ENCODE data around the gene NUAK2.

The NUAK2 gene

DNA sequence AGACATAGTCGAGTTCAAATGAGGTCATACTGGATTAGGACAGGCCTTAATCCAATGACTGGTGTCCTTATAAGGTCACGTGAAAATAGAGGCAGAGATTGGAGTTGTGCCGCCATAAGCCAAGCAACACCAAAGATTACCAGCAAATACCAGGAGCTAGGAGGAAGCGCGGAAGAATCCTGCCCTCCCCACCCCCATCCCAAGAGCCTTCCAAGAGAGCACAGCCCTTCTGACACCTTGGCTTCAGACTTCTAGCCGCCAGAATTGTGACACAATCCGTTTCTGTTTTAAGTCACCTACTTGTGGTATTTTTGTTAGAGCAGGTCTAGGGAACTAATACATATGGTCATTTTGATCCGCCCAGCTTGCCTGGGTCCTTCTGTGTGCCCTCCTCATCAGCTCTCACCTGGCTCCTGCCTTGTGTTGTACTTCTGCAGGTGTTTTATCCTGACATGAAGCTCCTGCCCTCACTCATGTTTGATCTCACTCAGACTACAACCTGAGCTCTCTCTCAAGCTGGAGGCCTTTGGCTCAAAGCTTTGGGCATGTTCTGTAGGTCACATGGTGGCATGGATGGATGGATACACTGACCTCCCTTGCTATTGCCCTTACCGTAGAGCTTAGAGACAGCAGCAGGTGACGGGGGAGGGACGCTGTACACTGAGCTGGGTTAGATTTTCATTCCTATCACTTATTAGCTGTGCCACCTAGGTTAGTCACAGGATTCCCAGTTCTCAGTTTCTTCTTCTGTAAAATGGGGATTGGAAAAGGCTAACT is 10.7 kb upstream of the NUAK2 start:
- Histone ChIP-seq H3K4me1 (ENCODE audit: control insufficient read depth, insufficient read depth, low read length) (0 out of 2 replicates have a peak, but pooled peaks cover 2% of the 10 kb centered on the region), H3K4me3 (ENCODE audit: low read depth, low read length) (no peak overlapping the region), H3K36me3 (ENCODE audit: control insufficient read depth in 2 of 2, insufficient read depth in 1 of 2, low read length in 2 of 2) (no peaks in the 10 kb centered on the region), H3K27ac (ENCODE audit: extremely low read depth, low read depth, low read length) (no peak overlapping the region), H3K9me3 (ENCODE audit: control insufficient read depth, insufficient read depth, low read depth, low read length) (no peaks in the 10 kb centered on the region)
- ChIA-PET CTCF (interaction anchor here (0.6 to 17.5 kb wide), 11 partner anchors 18 to 326 kb away, joined by 3 to 669 read pairs (median 7); no protein-coding TSS in a partner anchor), POLR2A (no interaction called here)
- TF ChIP-seq, protein P1, sequence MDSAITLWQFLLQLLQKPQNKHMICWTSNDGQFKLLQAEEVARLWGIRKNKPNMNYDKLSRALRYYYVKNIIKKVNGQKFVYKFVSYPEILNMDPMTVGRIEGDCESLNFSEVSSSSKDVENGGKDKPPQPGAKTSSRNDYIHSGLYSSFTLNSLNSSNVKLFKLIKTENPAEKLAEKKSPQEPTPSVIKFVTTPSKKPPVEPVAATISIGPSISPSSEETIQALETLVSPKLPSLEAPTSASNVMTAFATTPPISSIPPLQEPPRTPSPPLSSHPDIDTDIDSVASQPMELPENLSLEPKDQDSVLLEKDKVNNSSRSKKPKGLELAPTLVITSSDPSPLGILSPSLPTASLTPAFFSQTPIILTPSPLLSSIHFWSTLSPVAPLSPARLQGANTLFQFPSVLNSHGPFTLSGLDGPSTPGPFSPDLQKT (IDR thresholded peaks at IDR 0.05; ENCODE audit: borderline replicate concordance, low read depth, low read length), result no peak
- TF ChIP-seq ZNF138 (tag by site-specific recombination; IDR thresholded peaks at IDR 0.05; ENCODE audit: borderline replicate concordance), result no peak
- TF ChIP-seq ZBTB20 (tag by site-specific recombination; IDR thresholded peaks at IDR 0.05), result no peak

DNA sequence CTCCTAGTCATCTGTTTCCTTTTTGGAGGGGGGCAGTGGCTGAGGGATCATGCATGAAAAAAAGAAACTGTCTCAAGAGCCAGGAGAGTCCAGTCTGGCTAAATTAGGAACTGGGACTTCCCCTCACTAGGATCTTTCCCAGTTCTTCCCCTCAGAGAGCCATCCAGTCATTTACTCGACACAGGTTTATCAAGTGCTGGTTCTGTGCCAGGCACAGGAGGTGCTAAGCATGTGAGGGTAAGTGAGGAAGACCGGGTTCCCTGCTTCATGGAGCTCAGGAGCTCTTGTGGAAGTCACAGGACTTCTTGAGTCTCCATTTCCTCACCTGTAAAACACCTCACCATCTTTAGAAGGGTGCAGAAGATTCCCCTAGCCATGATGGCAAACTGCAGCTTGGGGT is 8.6 kb upstream of the NUAK2 start:
- H3K4me3 ChIP-seq (ENCODE audit: low read depth, low read length), result no peak overlapping the region
- CTCF ChIA-PET, result interaction anchor here (2.3 to 17.5 kb wide), 3 partner anchors 24 to 194 kb away, joined by 9 to 669 read pairs (median 20); no protein-coding TSS in a partner anchor
- H3K27ac ChIP-seq (ENCODE audit: extremely low read depth, low read depth, low read length), result no peak overlapping the region
- H3K4me1 ChIP-seq (ENCODE audit: control insufficient read depth, insufficient read depth, low read length), result no peaks in the 10 kb centered on the region
- TF ChIP-seq ZNF19 (tag by site-specific recombination; IDR thresholded peaks at IDR 0.05; ENCODE audit: low read depth) (no peak), ZNF777 (tag by site-specific recombination; IDR thresholded peaks at IDR 0.05; ENCODE audit: borderline replicate concordance) (no peak), ZBTB48 (tag by site-specific recombination; IDR thresholded peaks at IDR 0.05) (no peak), BCL11A (tag by site-specific recombination; IDR thresholded peaks at IDR 0.05; ENCODE audit: low read depth) (no peak), ZNF324 (tag by site-specific recombination; IDR thresholded peaks at IDR 0.05) (no peak), ZNF138 (tag by site-specific recombination; IDR thresholded peaks at IDR 0.05; ENCODE audit: borderline replicate concordance) (no peak), ZNF571 (tag by site-specific recombination; IDR thresholded peaks at IDR 0.05) (no peak), ZNF169 (tag by site-specific recombination; IDR thresholded peaks at IDR 0.05) (no peak), ZFP37 (tag by site-specific recombination; IDR thresholded peaks at IDR 0.05) (no peak)
- TF ChIP-seq, protein P2, sequence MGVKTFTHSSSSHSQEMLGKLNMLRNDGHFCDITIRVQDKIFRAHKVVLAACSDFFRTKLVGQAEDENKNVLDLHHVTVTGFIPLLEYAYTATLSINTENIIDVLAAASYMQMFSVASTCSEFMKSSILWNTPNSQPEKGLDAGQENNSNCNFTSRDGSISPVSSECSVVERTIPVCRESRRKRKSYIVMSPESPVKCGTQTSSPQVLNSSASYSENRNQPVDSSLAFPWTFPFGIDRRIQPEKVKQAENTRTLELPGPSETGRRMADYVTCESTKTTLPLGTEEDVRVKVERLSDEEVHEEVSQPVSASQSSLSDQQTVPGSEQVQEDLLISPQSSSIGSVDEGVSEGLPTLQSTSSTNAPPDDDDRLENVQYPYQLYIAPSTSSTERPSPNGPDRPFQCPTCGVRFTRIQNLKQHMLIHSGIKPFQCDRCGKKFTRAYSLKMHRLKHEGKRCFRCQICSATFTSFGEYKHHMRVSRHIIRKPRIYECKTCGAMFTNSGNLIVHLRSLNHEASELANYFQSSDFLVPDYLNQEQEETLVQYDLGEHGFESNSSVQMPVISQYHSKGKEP (tag by site-specific recombination; IDR thresholded peaks at IDR 0.05), result no peak
- TF ChIP-seq, protein P3, sequence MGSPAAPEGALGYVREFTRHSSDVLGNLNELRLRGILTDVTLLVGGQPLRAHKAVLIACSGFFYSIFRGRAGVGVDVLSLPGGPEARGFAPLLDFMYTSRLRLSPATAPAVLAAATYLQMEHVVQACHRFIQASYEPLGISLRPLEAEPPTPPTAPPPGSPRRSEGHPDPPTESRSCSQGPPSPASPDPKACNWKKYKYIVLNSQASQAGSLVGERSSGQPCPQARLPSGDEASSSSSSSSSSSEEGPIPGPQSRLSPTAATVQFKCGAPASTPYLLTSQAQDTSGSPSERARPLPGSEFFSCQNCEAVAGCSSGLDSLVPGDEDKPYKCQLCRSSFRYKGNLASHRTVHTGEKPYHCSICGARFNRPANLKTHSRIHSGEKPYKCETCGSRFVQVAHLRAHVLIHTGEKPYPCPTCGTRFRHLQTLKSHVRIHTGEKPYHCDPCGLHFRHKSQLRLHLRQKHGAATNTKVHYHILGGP (tag by site-specific recombination; IDR thresholded peaks at IDR 0.05), result no peak
- TF ChIP-seq, protein P4, sequence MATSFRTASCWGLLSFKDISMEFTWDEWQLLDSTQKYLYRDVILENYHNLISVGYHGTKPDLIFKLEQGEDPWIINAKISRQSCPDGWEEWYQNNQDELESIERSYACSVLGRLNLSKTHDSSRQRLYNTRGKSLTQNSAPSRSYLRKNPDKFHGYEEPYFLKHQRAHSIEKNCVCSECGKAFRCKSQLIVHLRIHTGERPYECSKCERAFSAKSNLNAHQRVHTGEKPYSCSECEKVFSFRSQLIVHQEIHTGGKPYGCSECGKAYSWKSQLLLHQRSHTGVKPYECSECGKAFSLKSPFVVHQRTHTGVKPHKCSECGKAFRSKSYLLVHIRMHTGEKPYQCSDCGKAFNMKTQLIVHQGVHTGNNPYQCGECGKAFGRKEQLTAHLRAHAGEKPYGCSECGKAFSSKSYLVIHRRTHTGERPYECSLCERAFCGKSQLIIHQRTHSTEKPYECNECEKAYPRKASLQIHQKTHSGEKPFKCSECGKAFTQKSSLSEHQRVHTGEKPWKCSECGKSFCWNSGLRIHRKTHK (tag by site-specific recombination; IDR thresholded peaks at IDR 0.05), result no peak
- no peaks in the 10 kb centered on the region for H3K36me3 ChIP-seq (ENCODE audit: control insufficient read depth in 2 of 2, insufficient read depth in 1 of 2, low read length in 2 of 2)
- H3K9me3 ChIP-seq (ENCODE audit: control insufficient read depth, insufficient read depth, low read depth, low read length), result no peaks in the 10 kb centered on the region
- POLR2A ChIA-PET, result no interaction called here

DNA sequence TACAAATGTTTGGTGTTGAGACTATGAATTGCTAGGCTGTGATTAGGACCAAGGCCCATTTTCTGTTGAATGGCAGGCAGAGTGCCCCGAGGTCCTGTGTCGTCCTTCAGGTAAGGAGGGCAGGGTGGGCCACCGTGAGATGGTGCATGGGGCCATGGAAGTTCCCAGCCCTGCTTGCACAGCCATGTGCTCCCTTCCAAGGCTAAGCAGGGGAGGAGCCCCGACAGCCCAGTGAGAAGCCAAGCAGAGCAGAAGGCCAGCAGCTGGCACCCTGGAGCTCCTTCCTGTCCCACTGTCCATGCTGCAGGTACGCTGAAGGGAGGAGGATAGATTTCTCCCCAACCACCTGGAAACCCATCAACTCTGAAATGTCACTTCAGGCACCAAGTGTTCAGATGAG is 8.2 kb upstream of the NUAK2 start:
- H3K4me3 ChIP-seq (ENCODE audit: low read depth, low read length), result no peak overlapping the region
- H3K4me1 ChIP-seq (ENCODE audit: control insufficient read depth, insufficient read depth, low read length), result no peaks in the 10 kb centered on the region
- no peaks in the 10 kb centered on the region for H3K9me3 ChIP-seq (ENCODE audit: control insufficient read depth, insufficient read depth, low read depth, low read length)
- TF ChIP-seq, protein P5, sequence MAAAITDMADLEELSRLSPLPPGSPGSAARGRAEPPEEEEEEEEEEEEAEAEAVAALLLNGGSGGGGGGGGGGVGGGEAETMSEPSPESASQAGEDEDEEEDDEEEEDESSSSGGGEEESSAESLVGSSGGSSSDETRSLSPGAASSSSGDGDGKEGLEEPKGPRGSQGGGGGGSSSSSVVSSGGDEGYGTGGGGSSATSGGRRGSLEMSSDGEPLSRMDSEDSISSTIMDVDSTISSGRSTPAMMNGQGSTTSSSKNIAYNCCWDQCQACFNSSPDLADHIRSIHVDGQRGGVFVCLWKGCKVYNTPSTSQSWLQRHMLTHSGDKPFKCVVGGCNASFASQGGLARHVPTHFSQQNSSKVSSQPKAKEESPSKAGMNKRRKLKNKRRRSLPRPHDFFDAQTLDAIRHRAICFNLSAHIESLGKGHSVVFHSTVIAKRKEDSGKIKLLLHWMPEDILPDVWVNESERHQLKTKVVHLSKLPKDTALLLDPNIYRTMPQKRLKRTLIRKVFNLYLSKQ (tag by site-specific recombination; IDR thresholded peaks at IDR 0.05; ENCODE audit: borderline replicate concordance), result no peak
- no peak overlapping the region for H3K27ac ChIP-seq (ENCODE audit: extremely low read depth, low read depth, low read length)
- H3K36me3 ChIP-seq (ENCODE audit: control insufficient read depth in 2 of 2, insufficient read depth in 1 of 2, low read length in 2 of 2), result no peaks in the 10 kb centered on the region
- ChIA-PET CTCF (interaction anchor here (3.7 to 17.5 kb wide), 2 partner anchors 55 to 194 kb away, joined by 20 to 669 read pairs; no protein-coding TSS in a partner anchor), POLR2A (no interaction called here)
